Anterior cingulate cortex (tissue), 58 donors: ENCODE data around the gene MPO.
A peak's percentile ranks its signal among the peaks of the same experiment; 100 is the strongest.

Experiments used
- DNase-seq, 58 donors: peaks; one replicate each; lab custom pipeline; 2025; lab: John Stamatoyannopoulos, UW

The MPO gene

DNA sequence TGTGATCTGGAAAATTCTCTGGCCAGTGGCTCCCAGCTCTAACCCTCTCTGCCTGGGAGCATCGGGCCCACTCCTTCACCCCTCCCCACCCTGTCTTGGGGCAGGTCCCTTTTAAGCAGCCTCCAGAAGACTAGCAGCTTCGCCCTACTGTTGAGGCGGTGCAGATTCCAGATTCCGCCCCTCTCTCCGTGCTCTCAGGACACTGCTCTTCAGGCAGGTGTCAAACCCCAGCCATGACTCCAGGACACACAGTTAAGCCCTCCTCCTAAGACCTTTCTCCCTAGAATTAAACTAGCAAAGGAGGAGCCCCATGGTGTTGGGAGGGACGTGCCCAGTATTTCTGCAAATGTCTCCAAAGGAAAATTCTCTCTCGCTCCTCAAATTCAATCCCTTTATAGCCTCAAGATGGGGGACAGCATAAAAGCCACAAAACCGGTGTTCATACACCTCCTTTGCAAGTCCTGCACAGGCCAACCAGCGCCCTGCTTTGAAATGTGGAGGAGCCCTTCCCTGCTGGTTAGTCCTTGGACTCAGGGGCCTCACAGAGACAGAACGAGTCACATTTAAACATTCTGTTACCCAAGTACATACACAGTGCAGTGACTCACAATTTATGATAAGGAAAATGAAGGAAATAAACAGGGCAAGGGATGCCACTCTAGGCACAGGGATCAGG lies 35.2 kb downstream of the MPO start:
- DNase-seq = no peak

DNA sequence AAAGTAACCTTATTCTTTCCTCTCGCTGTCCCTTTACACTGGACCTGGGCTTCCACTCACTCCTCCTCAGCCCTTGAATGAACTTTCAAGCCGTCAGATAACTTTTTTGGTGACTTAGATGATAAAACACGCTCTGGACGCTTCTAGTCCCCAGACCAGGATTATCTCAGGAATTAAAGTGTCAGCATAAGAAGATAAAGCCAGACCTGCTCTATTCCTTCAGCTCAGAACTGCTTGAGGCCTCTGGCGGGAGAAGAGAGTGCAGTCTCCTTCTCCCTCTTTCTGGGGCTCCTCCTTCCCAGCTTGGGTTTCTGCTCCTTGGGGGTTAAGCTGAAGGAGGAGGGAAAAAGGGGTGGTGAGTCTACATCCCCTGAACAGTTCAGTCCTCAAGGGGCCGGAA lies 35.8 kb downstream of the MPO start:
- DNase-seq = no peak

DNA sequence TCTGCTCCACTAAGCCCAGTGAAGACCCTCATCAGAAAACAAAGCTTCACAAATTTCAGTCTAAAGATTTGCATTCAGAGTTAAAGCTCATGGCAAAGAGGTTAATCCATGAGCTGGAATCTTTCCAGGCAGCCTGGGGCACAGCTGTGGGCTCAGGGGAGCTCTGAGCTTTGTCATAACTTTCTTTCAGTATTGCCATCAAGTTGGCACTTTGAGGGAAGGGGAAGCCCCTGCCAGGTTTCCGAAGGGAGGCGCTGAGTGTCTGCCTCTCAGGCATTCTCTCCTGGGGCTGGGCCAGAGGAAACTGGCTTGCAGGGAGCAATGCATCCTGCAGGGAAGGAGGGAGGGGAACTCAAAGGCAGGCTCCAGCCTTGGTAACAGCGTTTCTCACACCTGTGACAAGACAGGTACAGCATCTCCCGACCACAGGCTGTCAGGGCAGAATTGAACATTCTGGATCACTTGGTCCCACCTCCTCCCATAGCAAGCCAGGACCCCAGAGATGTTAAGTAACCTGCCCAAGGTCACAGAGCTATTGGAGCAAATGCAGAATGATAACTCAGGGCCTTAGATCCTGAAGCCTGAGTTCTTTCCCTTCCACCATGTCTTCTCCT lies 38.5 kb downstream of the MPO start:
- DNase-seq = no peak

DNA sequence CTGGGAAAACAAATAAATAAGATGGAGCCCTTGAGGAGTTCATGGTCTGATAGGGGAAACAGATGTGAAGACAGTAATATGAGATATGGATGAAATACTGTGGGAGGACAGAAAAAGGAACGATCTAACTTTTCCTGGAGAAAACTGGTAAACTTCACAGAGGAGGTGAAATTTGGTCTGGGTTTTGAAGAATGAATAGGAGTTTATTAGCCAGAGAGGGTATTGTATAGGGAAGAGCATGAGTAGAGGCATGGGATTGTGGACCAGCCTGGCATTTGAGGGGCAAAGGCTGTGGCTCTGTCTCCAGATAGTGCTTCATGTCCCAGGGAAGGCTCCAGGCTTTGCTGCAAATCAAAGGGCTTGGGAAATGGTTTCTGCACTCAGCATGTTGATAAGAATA lies 40.7 kb downstream of the MPO start:
- DNase-seq = no peak

DNA sequence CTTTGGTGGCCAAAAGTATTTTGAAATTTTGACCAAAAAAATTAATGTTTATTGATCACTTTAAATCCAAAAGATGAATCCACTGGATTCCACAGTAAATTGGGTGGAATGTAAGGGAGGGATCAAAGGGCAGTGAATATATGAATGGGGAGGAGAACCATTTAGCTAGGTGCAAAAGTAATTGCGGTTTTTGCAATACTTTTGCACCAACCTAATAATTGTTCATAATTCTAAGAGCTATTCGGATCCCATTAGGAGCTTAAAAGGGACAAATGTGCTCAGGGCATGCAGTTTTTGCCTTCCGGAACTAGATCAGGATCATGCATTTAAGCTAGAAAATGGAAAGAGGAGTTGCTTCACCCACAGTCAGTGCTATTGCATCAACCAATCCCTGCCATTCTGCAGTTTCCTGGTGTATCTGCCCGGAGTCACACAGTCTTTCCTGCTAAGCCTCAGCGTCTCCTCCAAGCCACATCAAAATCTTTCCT lies 42.5 kb downstream of the MPO start, which contains the start of gene LPO:
Gene LPO (plus strand): TSS at position 438 of the 488 bp plus-strand sequence. CDS start 4,396 bp downstream, outside the sequence.
- no peak for DNase-seq

DNA sequence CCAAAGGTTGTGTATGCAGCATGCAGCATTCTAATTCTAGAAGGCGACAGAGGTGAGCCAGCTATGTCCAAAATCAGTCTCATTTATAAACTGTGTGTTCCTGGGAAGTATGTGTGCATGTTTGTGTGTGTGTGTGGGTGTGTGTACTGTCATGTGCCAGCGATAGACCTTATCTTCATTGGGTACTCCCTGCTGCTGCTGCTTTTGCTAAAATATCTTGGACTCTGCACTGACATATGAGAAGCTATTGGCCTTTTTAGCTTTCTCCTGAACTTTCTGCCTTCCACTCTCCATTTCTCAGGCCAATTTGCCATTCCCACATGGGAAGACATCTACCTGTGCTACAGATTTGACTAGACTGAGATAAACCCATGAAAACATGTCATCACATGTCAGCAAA lies 44.3 kb downstream of the MPO start:
- no peak for DNase-seq

DNA sequence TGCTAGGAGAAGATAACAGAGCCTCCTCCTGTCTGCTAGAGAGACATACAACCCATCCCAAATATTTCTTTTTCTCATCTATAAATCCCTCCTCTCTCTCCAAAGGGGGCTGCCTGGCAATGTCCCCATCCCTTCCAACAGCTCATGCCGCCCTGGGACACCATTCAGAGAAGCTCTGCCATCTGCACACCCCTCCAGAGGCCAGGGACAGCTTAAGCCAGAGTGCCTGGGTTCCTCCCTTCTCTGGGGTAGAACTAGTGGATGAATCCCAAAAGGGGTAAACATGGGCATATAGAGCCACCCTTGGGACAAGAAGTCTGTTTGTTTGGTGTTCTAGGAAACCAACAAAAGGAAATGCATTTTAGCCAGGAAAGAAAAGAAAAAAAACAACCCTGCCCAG lies 44.9 kb downstream of the MPO start:
- no peak for DNase-seq

DNA sequence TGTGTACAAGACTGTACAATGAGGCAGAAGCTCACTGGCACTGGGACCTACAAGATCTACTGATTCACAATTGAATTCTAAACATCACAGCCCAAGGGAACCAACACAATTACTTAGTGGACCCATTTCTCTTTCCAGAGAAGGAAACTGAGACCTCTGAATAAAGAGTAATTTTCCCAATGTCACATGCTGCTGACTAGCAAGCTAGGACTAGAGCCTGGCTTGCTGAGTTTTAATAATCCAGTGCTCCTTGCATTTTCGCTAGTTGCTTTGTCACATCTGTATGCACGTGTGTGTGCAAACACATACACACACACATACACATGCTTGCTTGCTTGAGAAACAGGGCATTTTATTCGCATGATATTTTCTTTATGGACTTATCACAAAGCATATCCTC lies 46.2 kb downstream of the MPO start:
- no peak for DNase-seq

DNA sequence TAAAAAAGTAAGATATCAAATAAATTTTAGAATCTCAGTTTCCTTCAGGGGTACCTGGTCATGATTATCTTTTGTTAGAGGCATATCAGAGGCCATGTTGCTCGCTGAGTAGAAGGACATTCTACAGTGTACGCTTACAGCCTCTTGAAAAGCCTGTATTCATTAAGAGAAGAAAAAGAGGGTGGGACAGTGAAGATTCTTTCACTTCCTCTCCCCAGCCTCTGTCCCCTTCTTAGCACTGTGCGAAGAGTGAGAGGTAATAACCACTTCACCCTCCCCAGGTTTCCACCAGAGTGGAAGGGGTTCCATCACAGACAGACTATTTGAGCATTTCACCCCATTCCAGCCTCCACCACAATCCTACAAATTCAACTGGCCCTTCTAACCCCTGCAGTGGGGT lies 47.2 kb downstream of the MPO start:
- DNase-seq = no peak

DNA sequence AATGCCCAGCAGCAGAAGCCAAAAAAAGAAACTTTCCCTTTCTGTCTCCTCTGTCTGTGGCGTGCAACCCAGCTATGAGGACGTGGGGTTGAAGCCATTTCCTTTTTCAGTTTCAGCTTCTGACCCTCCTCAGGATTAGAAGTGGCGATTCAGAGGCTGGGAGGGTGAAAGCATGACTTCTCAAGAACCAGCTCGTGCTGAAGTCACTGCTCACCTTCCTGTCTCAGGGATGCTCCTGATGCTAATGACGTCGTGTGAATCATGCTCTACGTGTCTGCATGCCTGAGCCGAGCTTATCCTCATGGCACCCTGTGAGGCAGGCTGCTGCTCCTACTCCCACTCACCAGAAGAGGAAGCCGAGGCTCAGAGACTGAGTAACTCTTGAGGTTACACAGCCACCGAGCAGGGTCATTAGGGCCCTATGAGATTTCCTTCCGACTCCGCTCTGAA lies 48.0 kb downstream of the MPO start:
- peak in 5 of 58 donors; percentile 4 to 40 (median 8) for DNase-seq

DNA sequence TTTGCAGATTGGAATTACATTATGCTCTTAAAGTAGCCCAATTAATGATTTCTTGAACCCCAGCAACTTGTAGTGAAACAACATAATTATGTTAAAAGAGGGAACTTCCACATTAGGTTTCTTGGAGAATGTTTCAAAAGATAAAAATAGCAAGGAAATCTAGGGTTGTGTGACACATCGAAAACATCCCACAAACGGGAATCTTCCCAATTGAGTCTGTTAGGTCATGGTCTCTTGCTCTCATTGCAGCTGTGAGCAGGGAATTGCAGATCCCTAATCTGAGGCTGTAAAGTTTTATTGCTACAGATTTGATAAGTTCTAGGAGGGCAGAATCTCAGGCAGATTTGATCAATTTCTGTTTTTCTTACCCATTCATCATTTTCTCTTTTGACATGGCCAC lies 49.1 kb downstream of the MPO start:
- DNase-seq = no peak

DNA sequence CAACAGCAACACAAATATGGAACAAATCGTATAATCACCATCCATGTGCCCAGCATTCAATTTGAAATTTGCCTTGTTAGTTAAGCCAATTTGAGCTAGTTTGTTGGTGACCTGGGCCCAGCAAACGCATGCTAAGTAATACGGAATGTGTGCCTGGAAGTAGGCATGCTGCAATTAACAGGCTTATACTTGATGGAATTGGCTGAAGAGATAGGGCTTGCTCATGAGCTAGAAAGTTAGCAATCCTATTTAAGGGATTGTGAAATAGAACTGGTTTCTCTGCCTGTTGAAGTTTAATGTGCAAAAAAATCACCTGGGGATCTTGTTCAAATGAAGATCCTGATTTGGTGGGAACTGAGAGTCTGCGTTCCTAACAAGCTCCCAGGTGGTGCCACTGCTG lies 50.9 kb downstream of the MPO start:
- DNase-seq = no peak

DNA sequence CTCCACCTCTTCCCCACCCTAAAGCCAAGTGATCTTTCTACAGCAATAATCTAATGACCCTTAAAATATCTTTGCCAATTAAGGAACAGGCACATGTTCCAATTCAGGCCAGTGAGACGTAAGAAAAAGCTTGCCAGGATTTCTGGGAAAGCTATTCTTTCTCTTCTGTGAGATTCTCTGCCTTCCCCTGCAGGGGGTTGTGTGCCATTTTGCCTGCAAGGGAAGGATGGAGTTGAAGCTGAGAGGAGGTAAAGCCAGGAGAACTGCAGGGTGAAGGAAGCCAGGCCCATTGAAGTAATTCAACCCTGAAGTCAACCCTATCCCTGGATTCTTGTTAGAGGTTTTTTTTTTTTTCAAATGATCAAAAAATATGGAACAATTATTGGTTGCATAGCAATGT lies 51.4 kb downstream of the MPO start:
- DNase-seq = no peak

DNA sequence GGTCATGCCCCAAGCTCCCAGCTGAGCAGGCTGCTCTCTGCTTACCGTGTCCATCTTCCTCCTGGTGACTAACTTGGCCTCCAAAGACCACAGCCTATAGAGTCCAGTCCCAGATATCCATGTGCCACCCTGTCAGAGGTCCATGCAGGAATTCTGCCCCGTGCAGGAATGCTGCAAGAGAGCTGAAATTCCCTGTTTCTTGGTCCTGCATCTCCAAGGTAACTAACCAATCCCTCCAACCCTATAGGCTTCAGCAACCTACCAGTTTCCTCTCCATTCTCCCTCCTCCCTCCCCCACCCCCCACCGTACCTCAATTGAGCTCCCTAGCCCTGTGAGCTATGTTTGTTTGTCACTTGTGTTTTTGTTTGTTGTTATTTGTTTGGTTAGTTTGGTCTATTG lies 52.1 kb downstream of the MPO start:
- no peak for DNase-seq

DNA sequence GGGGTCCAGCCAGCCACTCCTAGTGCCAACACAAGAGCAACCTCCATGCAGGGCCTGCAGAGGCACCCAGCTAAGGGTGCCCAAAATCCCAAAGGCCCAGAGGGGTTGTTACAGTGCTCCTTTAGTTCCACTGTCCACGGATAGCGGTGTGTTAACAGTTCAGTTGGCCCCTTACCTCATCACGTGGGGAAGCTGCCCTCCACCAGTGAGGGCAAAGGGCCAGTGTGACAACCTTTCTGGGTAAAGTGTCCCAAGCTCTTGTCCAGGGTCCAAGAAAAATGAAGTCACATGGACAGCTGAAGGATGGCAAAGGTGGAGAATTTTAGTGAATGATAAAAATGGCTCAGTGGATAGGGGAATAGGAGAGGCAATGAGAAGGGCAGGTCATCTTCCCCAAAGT lies 53.0 kb downstream of the MPO start:
- no peak for DNase-seq

DNA sequence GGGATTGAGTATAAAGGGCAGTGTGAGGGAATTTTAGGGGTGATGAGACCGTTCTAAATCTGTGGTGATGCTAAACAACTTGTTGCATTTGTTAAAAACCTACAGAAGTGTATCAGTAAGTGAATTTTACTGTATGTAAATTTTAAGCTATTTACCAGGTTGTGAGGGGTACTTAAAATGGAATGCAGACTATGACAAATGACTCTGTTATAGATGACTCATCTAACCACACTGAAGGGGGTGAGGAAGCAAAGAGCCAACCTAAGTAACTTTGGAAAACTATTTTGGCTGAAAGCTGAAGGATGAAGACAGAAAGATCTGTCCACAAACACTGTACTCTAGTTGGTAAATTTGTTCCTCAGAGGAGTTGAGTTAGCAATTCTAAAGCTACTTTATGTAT lies 56.4 kb downstream of the MPO start:
- no peak for DNase-seq
